Measurements from ENCODE around the gene SCNN1G.
A peak's percentile ranks its signal among the peaks of the same experiment; 100 is the strongest.

The SCNN1G gene

DNA sequence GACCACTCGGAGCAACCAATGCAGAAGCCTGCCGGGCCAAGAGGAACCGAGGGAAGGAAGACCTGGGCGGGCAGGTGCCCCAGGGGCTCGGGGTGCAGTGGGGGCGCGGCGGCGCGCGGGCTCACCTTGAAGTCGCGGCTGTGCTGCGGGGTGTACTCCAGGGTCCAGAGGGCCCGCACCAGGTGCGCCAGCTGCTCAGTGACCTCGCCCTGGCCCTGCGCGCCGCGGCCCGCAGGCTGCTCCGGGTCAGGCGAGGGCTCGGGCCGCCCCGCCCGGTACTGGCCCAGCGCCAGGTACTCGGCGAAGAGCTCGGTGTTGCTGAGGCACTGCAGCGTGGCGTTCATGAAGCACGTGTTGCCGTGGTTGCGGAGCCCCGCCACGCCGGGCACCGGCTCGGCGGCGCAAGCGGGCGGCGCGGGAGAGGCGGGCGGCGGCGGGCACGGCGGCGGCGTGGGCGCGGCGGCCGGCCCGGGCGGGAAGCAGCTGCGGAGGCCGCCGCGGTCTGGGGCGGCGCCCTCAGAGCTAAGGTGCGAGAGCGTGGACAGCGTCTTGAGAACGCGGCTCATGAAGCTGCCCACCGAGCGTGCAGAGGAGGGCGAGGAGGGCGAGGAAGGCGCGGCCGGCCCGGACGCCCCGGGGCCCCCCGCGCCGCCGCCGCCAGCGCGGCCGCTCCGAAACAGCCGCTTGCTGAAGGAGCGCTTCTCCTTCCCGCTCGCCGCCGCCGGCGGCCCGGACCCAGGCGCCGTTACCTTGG is 33.9 kb upstream of the SCNN1G start:
- peak; percentile 9 for ATAC-seq
- TF ChIP-seq TCF4 (CRISPR knock-in tag; IDR thresholded peaks at IDR 0.05; ENCODE audit: borderline replicate concordance) (no peak), ZNF565 (CRISPR knock-in tag; conservative IDR thresholded peaks at IDR 0.05; ENCODE audit: low read depth) (no peak)
- TF ChIP-seq, protein P1, sequence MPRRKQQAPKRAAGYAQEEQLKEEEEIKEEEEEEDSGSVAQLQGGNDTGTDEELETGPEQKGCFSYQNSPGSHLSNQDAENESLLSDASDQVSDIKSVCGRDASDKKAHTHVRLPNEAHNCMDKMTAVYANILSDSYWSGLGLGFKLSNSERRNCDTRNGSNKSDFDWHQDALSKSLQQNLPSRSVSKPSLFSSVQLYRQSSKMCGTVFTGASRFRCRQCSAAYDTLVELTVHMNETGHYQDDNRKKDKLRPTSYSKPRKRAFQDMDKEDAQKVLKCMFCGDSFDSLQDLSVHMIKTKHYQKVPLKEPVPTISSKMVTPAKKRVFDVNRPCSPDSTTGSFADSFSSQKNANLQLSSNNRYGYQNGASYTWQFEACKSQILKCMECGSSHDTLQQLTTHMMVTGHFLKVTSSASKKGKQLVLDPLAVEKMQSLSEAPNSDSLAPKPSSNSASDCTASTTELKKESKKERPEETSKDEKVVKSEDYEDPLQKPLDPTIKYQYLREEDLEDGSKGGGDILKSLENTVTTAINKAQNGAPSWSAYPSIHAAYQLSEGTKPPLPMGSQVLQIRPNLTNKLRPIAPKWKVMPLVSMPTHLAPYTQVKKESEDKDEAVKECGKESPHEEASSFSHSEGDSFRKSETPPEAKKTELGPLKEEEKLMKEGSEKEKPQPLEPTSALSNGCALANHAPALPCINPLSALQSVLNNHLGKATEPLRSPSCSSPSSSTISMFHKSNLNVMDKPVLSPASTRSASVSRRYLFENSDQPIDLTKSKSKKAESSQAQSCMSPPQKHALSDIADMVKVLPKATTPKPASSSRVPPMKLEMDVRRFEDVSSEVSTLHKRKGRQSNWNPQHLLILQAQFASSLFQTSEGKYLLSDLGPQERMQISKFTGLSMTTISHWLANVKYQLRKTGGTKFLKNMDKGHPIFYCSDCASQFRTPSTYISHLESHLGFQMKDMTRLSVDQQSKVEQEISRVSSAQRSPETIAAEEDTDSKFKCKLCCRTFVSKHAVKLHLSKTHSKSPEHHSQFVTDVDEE (CRISPR knock-in tag; IDR thresholded peaks at IDR 0.05) = no peak
- TF ChIP-seq, protein P2, sequence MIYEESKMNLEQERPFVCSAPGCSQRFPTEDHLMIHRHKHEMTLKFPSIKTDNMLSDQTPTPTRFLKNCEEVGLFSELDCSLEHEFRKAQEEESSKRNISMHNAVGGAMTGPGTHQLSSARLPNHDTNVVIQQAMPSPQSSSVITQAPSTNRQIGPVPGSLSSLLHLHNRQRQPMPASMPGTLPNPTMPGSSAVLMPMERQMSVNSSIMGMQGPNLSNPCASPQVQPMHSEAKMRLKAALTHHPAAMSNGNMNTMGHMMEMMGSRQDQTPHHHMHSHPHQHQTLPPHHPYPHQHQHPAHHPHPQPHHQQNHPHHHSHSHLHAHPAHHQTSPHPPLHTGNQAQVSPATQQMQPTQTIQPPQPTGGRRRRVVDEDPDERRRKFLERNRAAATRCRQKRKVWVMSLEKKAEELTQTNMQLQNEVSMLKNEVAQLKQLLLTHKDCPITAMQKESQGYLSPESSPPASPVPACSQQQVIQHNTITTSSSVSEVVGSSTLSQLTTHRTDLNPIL (CRISPR knock-in tag; IDR thresholded peaks at IDR 0.05; ENCODE audit: low read depth) = no peak

DNA sequence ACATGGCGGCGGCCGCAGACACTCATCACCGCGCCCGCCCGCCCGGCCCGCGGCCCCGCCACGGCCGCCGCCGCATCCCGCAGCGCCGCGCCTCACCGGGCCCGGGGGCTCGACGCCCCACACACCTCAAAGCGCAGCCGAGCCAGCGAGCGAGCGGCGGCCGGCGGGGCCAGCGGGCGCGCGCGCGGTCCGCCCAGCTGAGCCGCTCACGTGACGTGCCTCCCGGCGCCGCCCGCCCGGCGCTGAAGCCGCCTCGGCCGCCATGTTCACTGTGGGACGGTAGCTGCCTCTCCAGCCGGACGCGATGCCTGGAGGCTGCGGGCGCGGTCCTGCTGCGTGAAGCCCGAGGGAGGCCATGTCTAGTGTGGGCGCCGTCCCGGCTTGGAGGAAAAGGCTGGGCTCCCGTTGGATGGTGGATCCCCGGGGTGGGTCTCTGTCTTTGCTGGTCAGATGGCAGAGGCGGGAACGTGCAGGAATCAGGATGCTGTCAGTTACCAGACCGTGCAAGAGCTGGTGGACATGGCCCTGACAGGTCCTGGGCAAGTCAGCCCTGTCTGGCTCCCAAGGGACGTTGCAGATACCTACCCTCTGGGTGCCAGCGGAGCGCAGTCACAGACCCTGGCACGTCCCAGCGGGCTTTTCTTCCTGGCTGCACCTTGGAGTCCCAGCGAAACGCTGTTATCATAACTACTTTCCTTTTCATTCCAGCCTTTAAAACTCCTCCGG is 33.1 kb upstream of the SCNN1G start, which contains the start of gene USP31:
Gene USP31, minus strand, starts transcription at position 186 of the 726 bp plus-strand sequence. Its CDS starts 182 bp downstream, at position 4.
- TF ChIP-seq ZFP30 (CRISPR knock-in tag; IDR thresholded peaks at IDR 0.05) (peak; percentile 62; the same call in 1 of the 2 replicates), TCF4 (CRISPR knock-in tag; IDR thresholded peaks at IDR 0.05; ENCODE audit: borderline replicate concordance) (no peak), ZNF70 (CRISPR knock-in tag; IDR thresholded peaks at IDR 0.05) (peak; percentile 78), TOX (CRISPR knock-in tag; IDR thresholded peaks at IDR 0.05; ENCODE audit: borderline replicate concordance) (no peak), SNAI2 (CRISPR knock-in tag; IDR thresholded peaks at IDR 0.05) (peak; percentile 95), ZFP3 (CRISPR knock-in tag; IDR thresholded peaks at IDR 0.05) (peak; percentile 90), OSR1 (CRISPR knock-in tag; IDR thresholded peaks at IDR 0.05) (0 out of 2 replicates have a peak, but pooled peaks have one; percentile 52), ISL1 (CRISPR knock-in tag; IDR thresholded peaks at IDR 0.05) (no peak), ARNTL (CRISPR knock-in tag; IDR thresholded peaks at IDR 0.05; ENCODE audit: borderline replicate concordance, low read depth) (peak; percentile 81; the same call in 1 of the 2 replicates), ZC3H10 (CRISPR knock-in tag; IDR thresholded peaks at IDR 0.05) (no peak), ESRRG (CRISPR knock-in tag; IDR thresholded peaks at IDR 0.05) (no peak), ZNF565 (CRISPR knock-in tag; conservative IDR thresholded peaks at IDR 0.05; ENCODE audit: low read depth) (peak; percentile 74; the same call in 1 of the 2 replicates), CSDC2 (CRISPR knock-in tag; IDR thresholded peaks at IDR 0.05) (peak; percentile 98), ZNF8 (CRISPR knock-in tag; IDR thresholded peaks at IDR 0.05) (peak; percentile 33; the same call in 1 of the 2 replicates), PPARA (CRISPR knock-in tag; IDR thresholded peaks at IDR 0.05; ENCODE audit: borderline replicate concordance) (peak; percentile 93; the same call in 1 of the 2 replicates), BACH2 (CRISPR knock-in tag; IDR thresholded peaks at IDR 0.05; ENCODE audit: borderline replicate concordance) (peak; percentile 83; the same call in 1 of the 2 replicates), GLIS3 (CRISPR knock-in tag; IDR thresholded peaks at IDR 0.05) (no peak)
- TF ChIP-seq, protein P3, sequence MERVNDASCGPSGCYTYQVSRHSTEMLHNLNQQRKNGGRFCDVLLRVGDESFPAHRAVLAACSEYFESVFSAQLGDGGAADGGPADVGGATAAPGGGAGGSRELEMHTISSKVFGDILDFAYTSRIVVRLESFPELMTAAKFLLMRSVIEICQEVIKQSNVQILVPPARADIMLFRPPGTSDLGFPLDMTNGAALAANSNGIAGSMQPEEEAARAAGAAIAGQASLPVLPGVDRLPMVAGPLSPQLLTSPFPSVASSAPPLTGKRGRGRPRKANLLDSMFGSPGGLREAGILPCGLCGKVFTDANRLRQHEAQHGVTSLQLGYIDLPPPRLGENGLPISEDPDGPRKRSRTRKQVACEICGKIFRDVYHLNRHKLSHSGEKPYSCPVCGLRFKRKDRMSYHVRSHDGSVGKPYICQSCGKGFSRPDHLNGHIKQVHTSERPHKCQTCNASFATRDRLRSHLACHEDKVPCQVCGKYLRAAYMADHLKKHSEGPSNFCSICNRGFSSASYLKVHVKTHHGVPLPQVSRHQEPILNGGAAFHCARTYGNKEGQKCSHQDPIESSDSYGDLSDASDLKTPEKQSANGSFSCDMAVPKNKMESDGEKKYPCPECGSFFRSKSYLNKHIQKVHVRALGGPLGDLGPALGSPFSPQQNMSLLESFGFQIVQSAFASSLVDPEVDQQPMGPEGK (CRISPR knock-in tag; IDR thresholded peaks at IDR 0.05; ENCODE audit: borderline replicate concordance) = no peak
- TF ChIP-seq, protein P4, sequence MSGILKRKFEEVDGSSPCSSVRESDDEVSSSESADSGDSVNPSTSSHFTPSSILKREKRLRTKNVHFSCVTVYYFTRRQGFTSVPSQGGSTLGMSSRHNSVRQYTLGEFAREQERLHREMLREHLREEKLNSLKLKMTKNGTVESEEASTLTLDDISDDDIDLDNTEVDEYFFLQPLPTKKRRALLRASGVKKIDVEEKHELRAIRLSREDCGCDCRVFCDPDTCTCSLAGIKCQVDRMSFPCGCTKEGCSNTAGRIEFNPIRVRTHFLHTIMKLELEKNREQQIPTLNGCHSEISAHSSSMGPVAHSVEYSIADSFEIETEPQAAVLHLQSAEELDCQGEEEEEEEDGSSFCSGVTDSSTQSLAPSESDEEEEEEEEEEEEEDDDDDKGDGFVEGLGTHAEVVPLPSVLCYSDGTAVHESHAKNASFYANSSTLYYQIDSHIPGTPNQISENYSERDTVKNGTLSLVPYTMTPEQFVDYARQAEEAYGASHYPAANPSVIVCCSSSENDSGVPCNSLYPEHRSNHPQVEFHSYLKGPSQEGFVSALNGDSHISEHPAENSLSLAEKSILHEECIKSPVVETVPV (CRISPR knock-in tag; IDR thresholded peaks at IDR 0.05) = no peak
- TF ChIP-seq, protein P5, sequence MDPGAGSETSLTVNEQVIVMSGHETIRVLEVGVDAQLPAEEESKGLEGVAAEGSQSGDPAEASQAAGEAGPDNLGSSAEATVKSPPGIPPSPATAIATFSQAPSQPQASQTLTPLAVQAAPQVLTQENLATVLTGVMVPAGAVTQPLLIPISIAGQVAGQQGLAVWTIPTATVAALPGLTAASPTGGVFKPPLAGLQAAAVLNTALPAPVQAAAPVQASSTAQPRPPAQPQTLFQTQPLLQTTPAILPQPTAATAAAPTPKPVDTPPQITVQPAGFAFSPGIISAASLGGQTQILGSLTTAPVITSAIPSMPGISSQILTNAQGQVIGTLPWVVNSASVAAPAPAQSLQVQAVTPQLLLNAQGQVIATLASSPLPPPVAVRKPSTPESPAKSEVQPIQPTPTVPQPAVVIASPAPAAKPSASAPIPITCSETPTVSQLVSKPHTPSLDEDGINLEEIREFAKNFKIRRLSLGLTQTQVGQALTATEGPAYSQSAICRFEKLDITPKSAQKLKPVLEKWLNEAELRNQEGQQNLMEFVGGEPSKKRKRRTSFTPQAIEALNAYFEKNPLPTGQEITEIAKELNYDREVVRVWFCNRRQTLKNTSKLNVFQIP (CRISPR knock-in tag; IDR thresholded peaks at IDR 0.05; ENCODE audit: borderline replicate concordance, low read depth) = no peak
- TF ChIP-seq, protein P2 (CRISPR knock-in tag; IDR thresholded peaks at IDR 0.05; ENCODE audit: low read depth) = no peak
- TF ChIP-seq, protein P1 (CRISPR knock-in tag; IDR thresholded peaks at IDR 0.05) = peak; percentile 99
- peak; percentile 100 for ATAC-seq
